ENCODE results near the gene TSHZ2. TPM values are rescaled to one million over a fixed set of nuclear protein-coding genes. Genes with fewer than 3 reads are reported as not detected.
A peak's percentile ranks its signal among the peaks of the same experiment; 100 is the strongest.

The TSHZ2 gene
- polyA plus RNA-seq, 1 donor from 2014 or later = 0.73 TPM

DNA sequence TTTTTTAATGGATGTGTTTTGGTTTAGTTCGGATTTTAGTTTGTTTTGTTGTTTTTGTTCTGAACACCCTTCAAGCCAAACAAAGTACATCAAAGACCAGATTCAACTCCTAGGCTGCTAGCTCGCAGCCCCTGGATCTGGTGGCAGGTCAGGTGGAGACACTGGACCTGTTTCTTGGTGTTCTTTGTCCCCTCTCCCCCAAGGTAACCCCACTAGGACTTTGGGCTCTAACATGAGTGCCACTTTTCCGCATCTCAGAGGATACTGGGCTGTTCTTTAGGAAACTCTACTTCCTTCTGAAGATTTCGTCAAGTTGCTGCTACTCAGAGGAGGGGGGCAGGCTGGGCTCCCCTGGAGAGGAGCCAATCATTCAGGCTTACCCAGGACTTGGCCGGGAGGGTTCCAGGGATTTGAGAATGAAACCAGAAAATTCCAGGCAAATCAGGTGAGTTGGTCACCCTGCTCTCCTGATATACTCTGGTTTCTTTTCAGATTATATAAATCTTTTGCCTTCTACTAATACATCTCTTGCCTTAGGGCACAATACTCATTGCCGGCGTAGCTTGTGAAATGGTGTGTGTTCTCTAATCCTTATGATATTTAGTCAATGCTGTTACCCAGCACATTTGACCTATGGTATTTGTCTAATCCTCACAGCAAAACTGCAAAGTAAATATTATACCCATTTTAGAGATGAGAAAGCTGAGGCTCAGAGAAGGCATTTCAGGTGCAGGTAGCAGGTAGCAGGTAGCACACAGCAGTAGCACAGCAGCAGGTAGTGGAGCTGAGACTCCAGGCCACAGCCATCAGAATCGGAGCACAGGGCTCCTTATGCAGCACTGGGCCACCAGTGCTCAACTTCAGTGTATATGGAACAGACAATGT, 291.6 kb downstream of the TSHZ2 start:
- peaks cover 0 to 3% (median 0%) of the 10 kb centered on the region in 3 donors for H3K9me3 Mint-ChIP-seq
- peaks cover 0 to 3% (median 0%) of the 10 kb centered on the region in 3 donors for H3K4me1 Mint-ChIP-seq
- H3K27me3 Mint-ChIP-seq = peaks cover 4% of the 10 kb centered on the region
- H3K4me3 Mint-ChIP-seq = no peak overlapping the region
- H3K36me3 Mint-ChIP-seq = no peaks in the 10 kb centered on the region
- H3K27ac Mint-ChIP-seq = no peak overlapping the region

DNA sequence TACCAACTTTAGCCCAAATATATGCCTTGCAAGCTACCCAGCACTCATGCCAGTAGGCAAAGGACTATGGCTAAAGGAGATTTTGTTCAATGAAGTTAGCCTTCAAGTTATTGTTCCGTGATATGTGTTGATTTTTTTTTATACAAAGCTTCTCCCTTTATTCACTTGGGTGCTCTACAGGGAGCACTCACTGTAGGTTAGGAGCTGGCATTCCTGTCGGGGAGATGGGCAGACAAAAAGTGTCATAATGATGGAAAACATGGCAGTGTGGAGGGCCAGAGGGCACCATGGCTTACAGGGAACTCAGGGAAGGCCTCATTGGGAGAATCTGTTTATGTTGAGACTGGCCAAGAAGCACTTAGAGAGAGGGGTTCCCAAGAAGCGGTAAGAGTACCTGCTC, 292.4 kb downstream of the TSHZ2 start:
- H3K27me3 Mint-ChIP-seq = peaks cover 4% of the 10 kb centered on the region
- no peaks in the 10 kb centered on the region for H3K36me3 Mint-ChIP-seq
- H3K9me3 Mint-ChIP-seq = peaks cover 0 to 3% (median 0%) of the 10 kb centered on the region in 3 donors
- peaks cover 0 to 3% (median 0%) of the 10 kb centered on the region in 3 donors for H3K4me1 Mint-ChIP-seq
- H3K4me3 Mint-ChIP-seq = no peak overlapping the region
- H3K27ac Mint-ChIP-seq = no peak overlapping the region

DNA sequence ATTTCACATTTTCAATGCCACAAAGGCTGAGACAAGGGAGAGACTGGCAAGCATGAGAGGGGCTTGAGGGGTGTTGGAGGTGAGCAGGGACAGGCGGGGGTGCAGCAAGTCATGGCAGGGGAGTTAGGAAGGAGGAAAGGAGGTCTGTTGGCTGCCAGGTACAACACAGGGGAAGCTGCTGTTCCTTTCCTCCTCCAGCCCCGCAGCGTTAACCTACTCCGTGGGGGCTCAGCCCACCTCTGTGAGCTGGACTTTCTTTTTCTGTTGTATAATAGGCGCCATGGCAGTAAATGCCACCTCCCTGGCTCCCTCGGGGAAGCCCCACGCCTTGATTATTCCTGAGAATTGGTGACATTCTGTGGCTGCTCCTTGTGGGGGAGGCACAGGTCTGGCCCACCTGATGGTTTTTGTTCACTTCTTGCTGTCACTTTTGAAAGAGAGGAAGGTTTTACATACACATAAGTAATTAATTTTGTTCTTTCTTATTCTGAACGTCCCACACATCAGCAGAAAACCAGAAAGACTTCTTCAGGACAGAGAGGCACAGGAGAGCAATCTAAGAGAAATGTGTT, 293.2 kb downstream of the TSHZ2 start:
- Mint-ChIP-seq H3K4me3 (no peak overlapping the region), H3K27ac (no peak overlapping the region), H3K27me3 (peaks cover 4% of the 10 kb centered on the region), H3K4me1 (peaks cover 0 to 1% (median 0%) of the 10 kb centered on the region in 3 donors), H3K9me3 (peaks cover 0 to 3% (median 0%) of the 10 kb centered on the region in 3 donors), H3K36me3 (no peaks in the 10 kb centered on the region)

DNA sequence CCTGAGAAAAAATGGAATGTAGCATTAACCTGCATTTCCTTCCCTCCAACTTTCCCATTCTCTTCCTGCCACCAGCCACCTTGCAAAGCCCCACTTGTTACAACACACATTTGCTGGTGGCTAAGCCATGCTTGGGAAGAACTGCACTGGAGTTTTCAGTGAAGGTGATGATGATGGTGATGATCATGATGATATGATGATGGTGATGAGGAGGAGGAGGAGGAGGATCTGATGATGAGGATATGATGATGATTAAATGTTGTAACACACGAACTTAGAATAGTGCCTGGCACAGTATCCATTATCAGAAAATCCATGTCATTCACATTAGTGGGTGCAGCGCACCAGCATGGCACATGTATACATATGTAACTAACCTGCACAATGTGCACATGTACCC, 297.2 kb downstream of the TSHZ2 start:
- peaks cover 2% of the 10 kb centered on the region for H3K36me3 Mint-ChIP-seq
- H3K9me3 Mint-ChIP-seq = peaks cover 0 to 3% (median 0%) of the 10 kb centered on the region in 3 donors

DNA sequence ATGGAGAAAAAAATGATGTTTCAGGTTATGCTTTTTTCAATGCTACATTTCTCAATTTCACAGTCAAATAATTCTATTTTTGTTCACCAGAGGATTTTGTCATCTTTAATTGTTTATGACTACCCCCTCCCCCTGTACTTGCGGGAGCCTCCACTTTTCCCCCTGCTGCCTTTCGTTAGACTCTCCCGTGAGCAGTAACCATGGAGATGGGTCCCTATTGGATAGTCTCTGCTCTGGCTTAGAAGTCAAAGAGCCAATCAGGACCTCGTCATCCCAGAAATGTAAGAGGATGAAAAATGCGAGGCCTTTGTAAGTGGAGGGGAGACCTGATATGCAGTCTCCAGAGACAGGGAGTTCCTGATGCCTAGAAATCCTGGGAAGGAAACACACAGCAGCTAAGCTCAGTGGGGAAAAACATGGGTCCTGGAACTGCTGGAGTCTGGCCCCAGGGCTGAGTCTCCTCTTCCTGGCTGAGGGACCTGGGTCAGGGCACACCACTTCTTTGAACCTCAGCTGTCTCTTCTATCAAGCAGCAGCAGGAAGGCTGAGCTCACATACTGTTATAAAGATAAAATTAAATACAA, 298.7 kb downstream of the TSHZ2 start:
- peaks cover 11% of the 10 kb centered on the region for H3K27me3 Mint-ChIP-seq
- peaks cover 2% of the 10 kb centered on the region for H3K36me3 Mint-ChIP-seq
- H3K9me3 Mint-ChIP-seq = no peaks in the 10 kb centered on the region
- no peak overlapping the region for H3K27ac Mint-ChIP-seq
- peaks cover 0 to 1% (median 0%) of the 10 kb centered on the region in 3 donors for H3K4me1 Mint-ChIP-seq
- no peak overlapping the region for H3K4me3 Mint-ChIP-seq

More for the DNA sequence above, 297.2 kb downstream of the TSHZ2 start:
- no peak overlapping the region for H3K27ac Mint-ChIP-seq
- H3K27me3 Mint-ChIP-seq = peaks cover 9% of the 10 kb centered on the region
- H3K4me3 Mint-ChIP-seq = no peak overlapping the region
- peaks cover 0 to 1% (median 0%) of the 10 kb centered on the region in 3 donors for H3K4me1 Mint-ChIP-seq

DNA sequence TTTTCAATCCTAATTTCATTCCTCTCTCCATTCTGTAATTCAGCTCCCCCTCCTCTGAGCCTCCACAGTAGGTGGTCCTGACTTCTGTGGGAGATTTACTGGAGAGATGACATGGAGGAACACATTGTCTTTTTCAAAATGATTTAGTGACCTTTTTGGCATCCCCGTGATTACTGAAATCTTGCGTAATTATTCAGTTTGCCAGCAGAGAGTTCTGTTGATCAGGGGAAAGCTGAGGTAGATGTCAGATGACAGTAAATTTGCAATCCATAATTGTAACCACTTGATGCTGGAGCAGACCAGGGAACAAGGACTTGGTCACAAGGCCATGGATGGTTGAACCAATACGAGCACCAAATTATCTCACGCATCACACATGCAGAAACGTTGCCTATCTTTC, 302.2 kb downstream of the TSHZ2 start:
- H3K4me3 Mint-ChIP-seq = no peak overlapping the region
- peaks cover 11% of the 10 kb centered on the region for H3K27me3 Mint-ChIP-seq
- no peaks in the 10 kb centered on the region for H3K4me1 Mint-ChIP-seq
- H3K36me3 Mint-ChIP-seq = peaks cover 2% of the 10 kb centered on the region
- H3K27ac Mint-ChIP-seq = no peak overlapping the region
- H3K9me3 Mint-ChIP-seq = no peaks in the 10 kb centered on the region

DNA sequence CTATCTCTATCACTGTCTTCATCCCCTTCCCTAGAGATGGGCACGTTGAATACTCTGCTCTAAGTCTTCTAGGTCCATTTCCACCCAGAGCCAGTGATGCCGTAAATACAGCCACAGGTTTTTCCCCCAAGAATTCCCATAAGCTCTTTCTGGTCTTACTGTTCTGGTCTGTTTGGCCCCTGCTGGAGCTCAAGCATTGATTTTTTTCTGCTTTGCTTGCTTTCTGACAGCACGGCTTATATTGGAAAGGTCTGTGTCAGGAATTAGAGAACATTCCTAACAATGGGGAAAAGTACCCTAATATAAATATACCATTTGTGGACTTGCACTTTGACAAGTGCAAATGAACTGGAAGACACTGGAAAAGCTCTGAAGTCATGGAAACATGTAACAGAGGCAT, 302.6 kb downstream of the TSHZ2 start:
- no peak overlapping the region for H3K27ac Mint-ChIP-seq
- H3K36me3 Mint-ChIP-seq = peaks cover 2% of the 10 kb centered on the region
- H3K4me3 Mint-ChIP-seq = no peak overlapping the region
- no peaks in the 10 kb centered on the region for H3K9me3 Mint-ChIP-seq
- H3K27me3 Mint-ChIP-seq = peaks cover 11% of the 10 kb centered on the region
- H3K4me1 Mint-ChIP-seq = no peaks in the 10 kb centered on the region

DNA sequence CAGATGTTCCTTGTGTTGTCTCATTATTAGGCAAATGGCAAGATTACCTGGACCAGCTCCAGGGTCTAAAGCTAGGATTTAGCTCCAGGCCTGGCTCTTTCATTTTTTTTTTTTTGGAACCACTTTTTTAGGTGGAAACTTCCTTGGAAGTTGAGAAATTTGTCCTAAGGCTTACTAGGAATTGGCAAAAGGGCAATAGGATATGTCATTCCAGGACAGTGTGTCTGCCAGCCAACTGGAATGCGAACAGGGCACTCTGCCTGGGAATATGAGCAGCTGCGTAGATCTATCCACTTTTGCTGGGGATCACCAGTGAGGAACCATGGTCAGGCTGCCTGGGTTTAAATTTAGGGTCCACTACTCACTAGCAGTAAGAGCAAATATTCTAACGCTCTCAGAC, 304.0 kb downstream of the TSHZ2 start:
- Mint-ChIP-seq H3K36me3 (peaks cover 2% of the 10 kb centered on the region), H3K9me3 (no peaks in the 10 kb centered on the region), H3K27ac (no peak overlapping the region), H3K4me1 (no peaks in the 10 kb centered on the region), H3K4me3 (no peak overlapping the region), H3K27me3 (peaks cover 11% of the 10 kb centered on the region)

DNA sequence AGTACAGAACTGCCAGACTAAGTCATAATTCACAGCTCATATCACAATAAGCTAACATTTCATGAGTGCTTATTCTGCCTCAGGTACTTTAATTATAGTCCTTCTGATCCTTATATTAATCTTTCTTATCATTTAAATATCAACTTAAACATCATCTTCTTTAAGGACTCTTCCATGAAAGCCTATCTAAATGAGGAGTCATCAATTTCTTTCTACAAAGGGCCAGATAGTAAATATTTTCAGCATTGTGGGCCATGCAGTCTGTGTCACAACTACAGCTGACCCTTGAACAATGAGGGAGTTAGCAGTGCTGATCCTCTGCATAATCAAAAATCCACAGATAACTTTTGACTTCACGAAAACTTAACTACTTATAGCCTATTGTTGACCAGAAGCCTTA, 306.4 kb downstream of the TSHZ2 start:
- Mint-ChIP-seq H3K9me3 (no peaks in the 10 kb centered on the region), H3K27me3 (peaks cover 3% of the 10 kb centered on the region), H3K27ac (no peak overlapping the region), H3K4me1 (no peaks in the 10 kb centered on the region), H3K36me3 (peaks cover 2% of the 10 kb centered on the region), H3K4me3 (no peak overlapping the region)

DNA sequence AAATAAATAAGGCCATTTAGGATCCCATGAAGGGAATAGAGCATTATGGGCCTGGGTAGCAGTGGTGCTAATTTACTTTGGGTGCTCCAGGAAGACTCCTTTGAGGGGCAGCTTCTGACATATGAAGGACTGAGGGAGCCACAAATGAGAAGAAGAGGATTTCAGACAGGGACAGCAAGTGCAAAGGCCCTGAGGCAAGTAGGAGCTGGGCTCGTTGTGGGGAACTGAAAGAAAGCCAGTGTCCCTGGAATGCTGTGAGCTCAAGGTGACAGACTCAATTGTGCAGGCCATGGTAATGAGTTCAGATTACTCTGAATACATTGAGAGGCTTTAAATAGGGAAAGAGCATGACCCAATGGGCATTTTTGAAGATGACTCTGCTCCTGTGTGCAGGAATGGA, 307.6 kb downstream of the TSHZ2 start:
- H3K36me3 Mint-ChIP-seq = no peaks in the 10 kb centered on the region

DNA sequence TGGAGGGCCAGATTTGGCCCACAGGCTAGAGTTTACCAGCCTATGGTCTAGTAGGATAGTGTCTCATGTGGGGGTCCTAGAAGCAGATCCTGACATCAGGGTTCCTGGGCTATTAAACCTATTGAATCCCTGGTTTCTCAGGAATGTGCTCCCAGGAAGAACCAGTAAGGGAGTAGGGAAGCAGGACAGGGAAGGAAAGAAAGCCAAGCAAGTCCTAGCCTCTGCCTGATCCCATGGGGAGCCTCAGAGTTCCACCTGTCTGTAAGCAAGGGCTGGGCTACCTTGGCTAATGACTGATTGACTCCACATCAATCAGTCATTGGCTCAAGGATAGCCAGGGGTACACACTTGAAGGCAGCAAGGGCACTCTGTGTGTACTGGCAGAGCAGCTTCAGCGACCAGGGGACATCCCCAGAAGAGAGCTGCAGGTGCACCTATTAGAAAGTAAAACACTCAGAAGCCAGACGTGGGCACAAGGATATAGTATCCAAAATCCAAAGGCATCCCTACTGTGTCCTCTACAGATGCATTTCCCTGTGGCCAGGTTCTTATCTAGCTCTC, 309.5 kb downstream of the TSHZ2 start:
- Mint-ChIP-seq H3K4me1 (no peaks in the 10 kb centered on the region), H3K27me3 (no peaks in the 10 kb centered on the region), H3K9me3 (no peaks in the 10 kb centered on the region), H3K27ac (no peak overlapping the region), H3K4me3 (no peak overlapping the region), H3K36me3 (no peaks in the 10 kb centered on the region)

More for the DNA sequence above, 307.6 kb downstream of the TSHZ2 start:
- Mint-ChIP-seq H3K4me3 (no peak overlapping the region), H3K27ac (no peak overlapping the region), H3K27me3 (peaks cover 3% of the 10 kb centered on the region), H3K9me3 (no peaks in the 10 kb centered on the region), H3K4me1 (no peaks in the 10 kb centered on the region)

DNA sequence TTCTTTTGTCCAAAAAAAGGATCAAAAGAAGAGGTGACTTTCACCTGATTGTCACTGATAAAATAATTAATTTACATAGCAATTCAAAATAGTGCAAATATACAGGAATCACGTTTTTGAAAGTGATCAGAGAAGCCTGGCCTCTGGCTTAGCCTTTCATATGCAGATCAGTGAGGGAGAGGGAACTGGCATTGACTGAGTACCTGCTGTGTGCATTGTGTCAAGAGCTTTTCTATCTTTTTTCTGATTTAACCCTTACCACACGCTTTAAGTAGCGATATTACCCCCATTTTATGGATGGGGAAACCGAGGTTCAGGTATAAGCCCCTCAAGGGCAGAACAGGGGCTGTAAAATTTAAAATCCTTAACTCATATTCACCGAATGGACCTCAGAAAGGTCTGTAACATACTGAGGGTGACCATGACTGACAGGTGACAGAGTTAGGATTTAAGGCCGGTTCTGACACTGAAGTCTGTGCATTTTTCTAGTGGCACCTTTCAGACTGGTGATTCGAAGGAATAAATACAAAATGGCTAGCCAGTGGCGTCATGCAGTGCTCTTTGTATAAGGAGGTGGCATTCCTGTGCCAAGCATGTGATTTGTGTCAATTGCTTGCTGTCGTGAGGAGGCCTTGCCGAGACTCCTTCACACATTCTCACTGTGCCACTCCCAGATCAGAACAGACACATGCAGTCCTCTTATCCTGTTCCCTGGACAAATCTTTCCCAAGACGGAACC, 310.2 kb downstream of the TSHZ2 start:
- H3K4me1 Mint-ChIP-seq = no peaks in the 10 kb centered on the region
- H3K4me3 Mint-ChIP-seq = no peak overlapping the region
- no peaks in the 10 kb centered on the region for H3K36me3 Mint-ChIP-seq
- no peak overlapping the region for H3K27ac Mint-ChIP-seq
- H3K9me3 Mint-ChIP-seq = no peaks in the 10 kb centered on the region
- no peaks in the 10 kb centered on the region for H3K27me3 Mint-ChIP-seq

DNA sequence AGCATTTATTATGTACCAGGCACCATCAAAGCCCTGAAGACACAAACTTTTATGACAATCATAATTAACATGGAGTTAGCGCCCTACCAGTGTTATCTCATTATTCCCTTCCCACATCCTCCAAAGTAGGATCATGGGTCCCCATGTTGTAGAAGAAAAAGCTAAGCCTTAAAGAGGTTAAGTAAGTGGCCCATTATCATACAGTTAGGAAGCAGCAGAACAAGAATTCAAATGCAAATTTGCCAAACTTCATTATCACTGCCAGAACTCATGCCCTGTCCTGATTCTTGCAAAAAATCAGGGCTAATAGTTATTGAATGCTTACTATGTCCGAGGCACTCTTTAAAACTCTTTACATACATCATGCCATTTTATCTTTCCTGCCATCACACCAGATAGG, 310.9 kb downstream of the TSHZ2 start:
- H3K27me3 Mint-ChIP-seq = no peaks in the 10 kb centered on the region
- no peaks in the 10 kb centered on the region for H3K4me1 Mint-ChIP-seq
- no peak overlapping the region for H3K4me3 Mint-ChIP-seq
- no peak overlapping the region for H3K27ac Mint-ChIP-seq
- H3K9me3 Mint-ChIP-seq = no peaks in the 10 kb centered on the region
- H3K36me3 Mint-ChIP-seq = no peaks in the 10 kb centered on the region

DNA sequence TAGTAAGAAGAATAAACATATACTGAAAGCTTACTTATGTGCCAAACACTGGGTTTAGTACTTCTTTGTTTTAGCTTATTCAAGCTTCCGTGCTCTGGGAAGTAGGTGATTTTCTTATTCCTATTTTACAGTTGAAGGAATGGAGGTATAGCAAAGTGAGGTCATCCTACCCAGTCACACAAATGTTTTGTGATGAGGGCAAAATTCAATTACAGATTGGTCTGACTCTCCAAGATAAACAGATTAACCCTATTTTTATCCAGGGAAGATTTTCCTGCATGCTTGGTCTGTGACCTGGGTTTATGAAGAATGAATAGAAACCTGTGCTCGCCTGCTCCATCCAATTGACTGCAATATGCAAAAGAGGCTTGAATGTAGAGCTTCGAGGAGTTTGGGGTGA, 311.4 kb downstream of the TSHZ2 start:
- Mint-ChIP-seq H3K27ac (peak overlapping the region in 1 of 3 donors; percentile 28), H3K4me1 (no peaks in the 10 kb centered on the region)

DNA sequence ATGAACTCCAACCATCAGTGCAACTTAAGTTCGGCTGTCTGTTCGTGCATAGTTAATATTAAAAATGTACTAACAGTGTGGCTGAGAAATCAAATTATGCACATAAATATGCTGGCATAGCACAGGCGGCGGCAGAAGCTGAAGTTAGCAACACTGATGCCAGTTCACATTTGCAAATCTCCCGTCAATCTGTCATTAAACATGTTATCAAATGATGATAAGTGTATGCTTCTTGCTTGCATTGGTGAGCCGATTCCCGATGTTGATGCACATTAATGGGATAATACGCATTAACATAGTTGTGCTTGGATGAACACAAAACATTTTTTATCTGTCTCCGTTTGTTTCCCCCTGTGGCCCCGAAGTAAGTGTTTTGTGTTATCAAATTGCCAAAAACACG, 312.1 kb downstream of the TSHZ2 start:
- Mint-ChIP-seq H3K4me3 (no peak overlapping the region), H3K4me1 (no peaks in the 10 kb centered on the region), H3K36me3 (no peaks in the 10 kb centered on the region), H3K27me3 (no peaks in the 10 kb centered on the region), H3K27ac (peak overlapping the region in 1 of 3 donors; percentile 28), H3K9me3 (no peaks in the 10 kb centered on the region)

More for the DNA sequence above, 311.4 kb downstream of the TSHZ2 start:
- H3K36me3 Mint-ChIP-seq = no peaks in the 10 kb centered on the region
- no peaks in the 10 kb centered on the region for H3K9me3 Mint-ChIP-seq
- H3K4me3 Mint-ChIP-seq = no peak overlapping the region
- H3K27me3 Mint-ChIP-seq = no peaks in the 10 kb centered on the region
